Mammary epithelial cell (primary cell): Measurements from ENCODE around the gene PTCH2.

Experiments
- EZH2 ChIP-seq: IDR thresholded peaks from 2 replicates; pipeline ENCODE4 v1.6.1; 2012; ENCODE audit warnings: low read length, inconsistent platforms, borderline replicate concordance
- TF ChIP-seq, protein P1 (sequence below), 2 donors: IDR thresholded peaks in 1 of 2; conservative IDR thresholded peaks in 1 of 2; 2 replicates each; pipeline ENCODE4 v1.5.1; 2011 to 2012; ENCODE audit warnings: inconsistent platforms in 2 of 2, low read length in 2 of 2, mild to moderate bottlenecking in 2 of 2, control low read depth in 1 of 2, low read depth in 1 of 2; ENCODE audit not compliant: insufficient read depth in 1 of 2; ENCODE audit errors: extremely low read depth in 1 of 2

DNA sequence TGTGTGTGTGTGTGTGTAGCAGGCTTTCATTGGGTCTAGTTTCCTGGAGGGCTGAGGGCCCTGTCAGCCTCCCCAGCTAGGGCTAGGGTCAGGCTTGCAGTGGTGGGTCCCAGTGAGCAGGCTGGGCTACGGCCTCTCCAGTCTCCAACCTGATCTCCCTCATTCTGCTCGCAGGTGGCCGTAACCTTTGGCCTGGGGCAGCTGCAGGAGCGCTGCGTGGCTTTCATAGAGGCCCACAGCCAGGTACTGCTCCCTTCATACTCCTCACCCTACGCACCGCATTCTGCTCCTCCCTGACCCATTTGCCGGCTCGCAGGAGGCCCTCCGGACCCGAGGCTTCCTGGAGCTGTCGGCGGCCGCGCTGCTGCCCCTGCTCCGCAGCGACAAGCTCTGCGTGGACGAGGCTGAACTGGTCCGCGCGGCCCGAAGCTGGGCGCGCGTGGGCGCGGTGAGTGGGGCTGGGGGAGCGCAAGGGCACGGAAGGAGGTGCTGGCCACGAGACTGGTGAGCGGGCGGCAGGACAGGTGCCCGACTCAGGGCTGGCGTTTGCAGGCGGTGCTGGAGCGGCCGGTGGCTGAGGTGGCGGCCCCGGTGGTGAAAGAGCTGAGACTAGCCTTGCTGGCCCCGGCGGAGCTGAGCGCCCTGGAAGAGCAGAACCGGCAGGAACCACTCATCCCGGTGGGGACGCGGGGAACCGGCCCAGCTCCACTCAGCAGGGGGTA lies 30.1 kb downstream of the PTCH2 start:
- TF ChIP-seq, protein P1, sequence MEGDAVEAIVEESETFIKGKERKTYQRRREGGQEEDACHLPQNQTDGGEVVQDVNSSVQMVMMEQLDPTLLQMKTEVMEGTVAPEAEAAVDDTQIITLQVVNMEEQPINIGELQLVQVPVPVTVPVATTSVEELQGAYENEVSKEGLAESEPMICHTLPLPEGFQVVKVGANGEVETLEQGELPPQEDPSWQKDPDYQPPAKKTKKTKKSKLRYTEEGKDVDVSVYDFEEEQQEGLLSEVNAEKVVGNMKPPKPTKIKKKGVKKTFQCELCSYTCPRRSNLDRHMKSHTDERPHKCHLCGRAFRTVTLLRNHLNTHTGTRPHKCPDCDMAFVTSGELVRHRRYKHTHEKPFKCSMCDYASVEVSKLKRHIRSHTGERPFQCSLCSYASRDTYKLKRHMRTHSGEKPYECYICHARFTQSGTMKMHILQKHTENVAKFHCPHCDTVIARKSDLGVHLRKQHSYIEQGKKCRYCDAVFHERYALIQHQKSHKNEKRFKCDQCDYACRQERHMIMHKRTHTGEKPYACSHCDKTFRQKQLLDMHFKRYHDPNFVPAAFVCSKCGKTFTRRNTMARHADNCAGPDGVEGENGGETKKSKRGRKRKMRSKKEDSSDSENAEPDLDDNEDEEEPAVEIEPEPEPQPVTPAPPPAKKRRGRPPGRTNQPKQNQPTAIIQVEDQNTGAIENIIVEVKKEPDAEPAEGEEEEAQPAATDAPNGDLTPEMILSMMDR (conservative IDR thresholded peaks at IDR 0.05 in 1 of 2, IDR thresholded peaks at IDR 0.05 in 1 of 2; ENCODE audit: extremely low read depth in 1 of 2, insufficient read depth in 1 of 2, low read depth in 1 of 2, low read length in 2 of 2) = no peak
- TF ChIP-seq EZH2 = no peak
